ENCODE results near the gene CEACAM1.

CEACAM1 gene

DNA sequence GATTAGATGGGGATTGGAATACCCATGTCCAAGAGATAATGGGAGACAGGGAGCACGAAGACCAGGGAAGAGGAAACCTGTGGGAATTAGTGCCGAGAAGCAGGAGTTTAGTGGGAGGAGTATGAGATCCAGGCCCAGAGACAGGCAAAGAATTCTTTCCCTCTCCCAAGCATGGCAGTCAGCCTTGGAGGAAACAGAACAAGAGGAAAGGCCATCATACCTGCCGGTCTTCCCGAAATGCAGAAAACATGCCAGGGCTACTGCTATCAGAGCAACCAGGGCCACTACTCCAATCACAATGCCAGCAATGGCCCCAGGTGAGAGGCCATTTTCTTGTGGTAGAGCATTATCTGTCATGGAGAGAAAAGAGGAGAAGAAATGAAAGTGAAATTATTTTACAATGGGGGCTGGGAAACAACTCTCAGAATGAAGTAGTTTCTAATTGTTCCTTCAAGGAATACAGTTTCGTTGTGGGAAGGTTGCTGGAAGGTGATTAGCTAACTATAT, 16.1 kb downstream of the CEACAM1 start:
- peak overlapping the region; percentile 52; the same call in 1 of the 2 replicates for H3K27ac ChIP-seq (ENCODE audit: low read length)
- H3K9me3 ChIP-seq (replicated peaks; ENCODE audit: insufficient read depth, low read length) = no peaks in the 10 kb centered on the region
- no peak overlapping the region for H3K9ac ChIP-seq (ENCODE audit: low read length)
- peak overlapping the region; percentile 14; the same call in 1 of the 2 replicates for H3K4me3 ChIP-seq (ENCODE audit: low read length)
- peak; percentile 46 for DNase-seq
- peak overlapping the region; percentile 75 for H3K4me2 ChIP-seq (ENCODE audit: low read depth, low read length)
- no peaks in the 10 kb centered on the region for H3K79me2 ChIP-seq (ENCODE audit: low read length)
- H3K4me1 ChIP-seq (ENCODE audit: low read length) = peaks cover 14% of the 10 kb centered on the region
- TF ChIP-seq EZH2 (optimal IDR thresholded peaks at IDR 0.05; ENCODE audit: low read depth, low read length) (no peak), EZH2phosphoT487 (IDR thresholded peaks at IDR 0.05; ENCODE audit: low read length) (no peak)
- TF ChIP-seq, protein P1, sequence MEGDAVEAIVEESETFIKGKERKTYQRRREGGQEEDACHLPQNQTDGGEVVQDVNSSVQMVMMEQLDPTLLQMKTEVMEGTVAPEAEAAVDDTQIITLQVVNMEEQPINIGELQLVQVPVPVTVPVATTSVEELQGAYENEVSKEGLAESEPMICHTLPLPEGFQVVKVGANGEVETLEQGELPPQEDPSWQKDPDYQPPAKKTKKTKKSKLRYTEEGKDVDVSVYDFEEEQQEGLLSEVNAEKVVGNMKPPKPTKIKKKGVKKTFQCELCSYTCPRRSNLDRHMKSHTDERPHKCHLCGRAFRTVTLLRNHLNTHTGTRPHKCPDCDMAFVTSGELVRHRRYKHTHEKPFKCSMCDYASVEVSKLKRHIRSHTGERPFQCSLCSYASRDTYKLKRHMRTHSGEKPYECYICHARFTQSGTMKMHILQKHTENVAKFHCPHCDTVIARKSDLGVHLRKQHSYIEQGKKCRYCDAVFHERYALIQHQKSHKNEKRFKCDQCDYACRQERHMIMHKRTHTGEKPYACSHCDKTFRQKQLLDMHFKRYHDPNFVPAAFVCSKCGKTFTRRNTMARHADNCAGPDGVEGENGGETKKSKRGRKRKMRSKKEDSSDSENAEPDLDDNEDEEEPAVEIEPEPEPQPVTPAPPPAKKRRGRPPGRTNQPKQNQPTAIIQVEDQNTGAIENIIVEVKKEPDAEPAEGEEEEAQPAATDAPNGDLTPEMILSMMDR (IDR thresholded peaks at IDR 0.05; ENCODE audit: low read length) = no peak
- no peaks in the 10 kb centered on the region for H3K9me2 ChIP-seq (replicated peaks; ENCODE audit: insufficient read depth, low read length)
- H4K20me1 ChIP-seq (ENCODE audit: insufficient read depth, low read length) = no peaks in the 10 kb centered on the region
- H3K36me3 ChIP-seq (replicated peaks; ENCODE audit: insufficient read depth, low read length) = no peaks in the 10 kb centered on the region
- peaks cover 2% of the 10 kb centered on the region; the same call in 1 of the 2 replicates for H3K27me3 ChIP-seq (replicated peaks; ENCODE audit: insufficient read depth, low read length)
- no peak overlapping the region for H2AFZ ChIP-seq (ENCODE audit: low read length)
- H3F3A ChIP-seq (ENCODE audit: insufficient read depth, low read length) = peaks cover 16% of the 10 kb centered on the region

DNA sequence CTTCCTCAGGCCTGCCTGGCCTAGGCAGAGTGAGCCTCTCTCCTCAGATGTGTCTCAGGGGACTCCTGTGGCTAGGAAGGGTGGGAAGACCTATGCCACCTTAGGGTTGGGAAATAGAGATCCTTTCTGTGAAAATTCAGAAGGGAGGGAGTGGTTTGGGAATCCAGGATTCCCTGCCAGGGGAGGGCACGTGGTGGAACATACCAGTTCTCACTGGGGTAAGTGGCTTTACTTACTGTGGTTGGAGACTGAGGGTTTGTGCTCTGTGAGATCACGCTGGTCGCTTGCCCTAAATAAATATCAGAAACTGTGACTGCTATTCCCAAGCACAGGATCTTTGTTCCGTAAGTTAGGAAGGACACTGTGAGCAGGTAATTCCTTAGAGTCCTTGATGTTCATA, 16.9 kb downstream of the CEACAM1 start:
- DNase-seq = no peak
- H3K9me2 ChIP-seq (replicated peaks; ENCODE audit: insufficient read depth, low read length) = no peaks in the 10 kb centered on the region
- H3F3A ChIP-seq (ENCODE audit: insufficient read depth, low read length) = peaks cover 16% of the 10 kb centered on the region
- H4K20me1 ChIP-seq (ENCODE audit: insufficient read depth, low read length) = no peaks in the 10 kb centered on the region
- TF ChIP-seq EZH2 (optimal IDR thresholded peaks at IDR 0.05; ENCODE audit: low read depth, low read length) = no peak
- TF ChIP-seq, protein P1 (IDR thresholded peaks at IDR 0.05; ENCODE audit: low read length) = no peak
- no peak for TF ChIP-seq EZH2phosphoT487 (IDR thresholded peaks at IDR 0.05; ENCODE audit: low read length)
- no peak overlapping the region for H2AFZ ChIP-seq (ENCODE audit: low read length)
- no peaks in the 10 kb centered on the region for H3K9me3 ChIP-seq (replicated peaks; ENCODE audit: insufficient read depth, low read length)
- H3K9ac ChIP-seq (ENCODE audit: low read length) = no peak overlapping the region
- H3K36me3 ChIP-seq (replicated peaks; ENCODE audit: insufficient read depth, low read length) = no peaks in the 10 kb centered on the region
- H3K4me1 ChIP-seq (ENCODE audit: low read length) = peaks cover 14% of the 10 kb centered on the region
- no peak overlapping the region for H3K27ac ChIP-seq (ENCODE audit: low read length)
- H3K27me3 ChIP-seq (replicated peaks; ENCODE audit: insufficient read depth, low read length) = no peaks in the 10 kb centered on the region; the same call in 1 of the 2 replicates
- no peaks in the 10 kb centered on the region for H3K79me2 ChIP-seq (ENCODE audit: low read length)
- H3K4me2 ChIP-seq (ENCODE audit: low read depth, low read length) = no peak overlapping the region
- H3K4me3 ChIP-seq (ENCODE audit: low read length) = no peak overlapping the region

DNA sequence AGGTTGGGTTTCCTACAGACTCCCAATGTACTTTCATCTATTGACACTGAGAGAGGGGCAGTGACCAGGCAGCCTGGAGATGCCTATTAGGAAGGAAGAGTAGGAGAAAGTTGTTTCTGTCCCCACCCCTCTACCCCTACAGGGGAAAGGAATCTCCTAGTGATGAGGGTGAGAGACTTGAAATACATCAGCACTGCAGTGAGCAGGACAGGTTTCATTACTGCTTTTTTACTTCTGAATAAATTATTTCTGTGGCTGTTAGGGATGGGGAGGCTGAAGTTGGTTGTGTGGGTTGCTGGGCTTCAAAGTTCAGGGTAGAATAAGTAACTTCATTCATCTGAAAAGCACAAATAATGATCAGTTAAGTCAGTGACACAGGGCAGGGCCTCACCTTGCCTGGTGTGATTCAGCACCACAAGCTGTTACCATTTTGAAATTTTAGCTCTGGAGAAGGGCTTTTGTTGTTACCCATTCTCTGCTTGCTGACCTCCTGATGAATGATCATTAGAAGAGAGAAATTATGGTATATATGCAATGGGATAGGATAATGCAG, 19.3 kb downstream of the CEACAM1 start:
- no peaks in the 10 kb centered on the region for H4K20me1 ChIP-seq (ENCODE audit: insufficient read depth, low read length)
- H3F3A ChIP-seq (ENCODE audit: insufficient read depth, low read length) = peaks cover 16% of the 10 kb centered on the region
- H3K36me3 ChIP-seq (replicated peaks; ENCODE audit: insufficient read depth, low read length) = no peaks in the 10 kb centered on the region
- no peak overlapping the region for H3K9ac ChIP-seq (ENCODE audit: low read length)
- H3K4me3 ChIP-seq (ENCODE audit: low read length) = no peak overlapping the region
- H3K79me2 ChIP-seq (ENCODE audit: low read length) = no peaks in the 10 kb centered on the region
- H3K9me2 ChIP-seq (replicated peaks; ENCODE audit: insufficient read depth, low read length) = no peaks in the 10 kb centered on the region
- no peaks in the 10 kb centered on the region; the same call in 1 of the 2 replicates for H3K27me3 ChIP-seq (replicated peaks; ENCODE audit: insufficient read depth, low read length)
- no peaks in the 10 kb centered on the region for H3K9me3 ChIP-seq (replicated peaks; ENCODE audit: insufficient read depth, low read length)
- no peak overlapping the region for H3K4me2 ChIP-seq (ENCODE audit: low read depth, low read length)
- H3K4me1 ChIP-seq (ENCODE audit: low read length) = peaks cover 14% of the 10 kb centered on the region
- no peak overlapping the region for H2AFZ ChIP-seq (ENCODE audit: low read length)
- no peak for DNase-seq
- TF ChIP-seq, protein P1 (IDR thresholded peaks at IDR 0.05; ENCODE audit: low read length) = no peak
- no peak for TF ChIP-seq EZH2phosphoT487 (IDR thresholded peaks at IDR 0.05; ENCODE audit: low read length)
- TF ChIP-seq EZH2 (optimal IDR thresholded peaks at IDR 0.05; ENCODE audit: low read depth, low read length) = no peak
- no peak overlapping the region for H3K27ac ChIP-seq (ENCODE audit: low read length)
